ENCODE measurements around the gene FBXW11.

DNA sequence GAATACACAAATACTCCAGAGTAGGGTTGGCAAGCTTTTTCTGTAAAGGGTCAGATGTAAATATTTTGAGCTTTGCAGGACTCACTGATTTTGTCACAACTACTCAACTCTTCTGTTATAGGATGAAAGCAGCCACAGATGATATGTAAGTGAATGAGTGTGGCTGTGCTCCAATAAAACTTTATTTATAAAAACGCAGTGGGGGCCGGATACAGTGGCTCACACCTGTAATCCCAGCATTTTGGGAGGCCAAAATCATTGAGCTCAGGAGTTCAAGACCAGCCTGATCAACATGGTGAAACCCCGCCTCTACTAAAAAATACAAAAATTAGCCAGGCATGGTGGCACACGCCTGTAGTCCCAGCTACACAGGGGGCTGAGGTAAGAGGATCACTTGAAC lies 69.1 kb downstream of the FBXW11 start:
- TF ChIP-seq, protein P1, sequence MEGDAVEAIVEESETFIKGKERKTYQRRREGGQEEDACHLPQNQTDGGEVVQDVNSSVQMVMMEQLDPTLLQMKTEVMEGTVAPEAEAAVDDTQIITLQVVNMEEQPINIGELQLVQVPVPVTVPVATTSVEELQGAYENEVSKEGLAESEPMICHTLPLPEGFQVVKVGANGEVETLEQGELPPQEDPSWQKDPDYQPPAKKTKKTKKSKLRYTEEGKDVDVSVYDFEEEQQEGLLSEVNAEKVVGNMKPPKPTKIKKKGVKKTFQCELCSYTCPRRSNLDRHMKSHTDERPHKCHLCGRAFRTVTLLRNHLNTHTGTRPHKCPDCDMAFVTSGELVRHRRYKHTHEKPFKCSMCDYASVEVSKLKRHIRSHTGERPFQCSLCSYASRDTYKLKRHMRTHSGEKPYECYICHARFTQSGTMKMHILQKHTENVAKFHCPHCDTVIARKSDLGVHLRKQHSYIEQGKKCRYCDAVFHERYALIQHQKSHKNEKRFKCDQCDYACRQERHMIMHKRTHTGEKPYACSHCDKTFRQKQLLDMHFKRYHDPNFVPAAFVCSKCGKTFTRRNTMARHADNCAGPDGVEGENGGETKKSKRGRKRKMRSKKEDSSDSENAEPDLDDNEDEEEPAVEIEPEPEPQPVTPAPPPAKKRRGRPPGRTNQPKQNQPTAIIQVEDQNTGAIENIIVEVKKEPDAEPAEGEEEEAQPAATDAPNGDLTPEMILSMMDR (IDR thresholded peaks at IDR 0.05) = no peak
- no peak for TF ChIP-seq POLR2A (IDR thresholded peaks at IDR 0.05)

Measured in body of pancreas (tissue), 4 donors.